Parathyroid adenoma (tissue), 2 donors: ENCODE measurements around the gene ZNF319.

Source experiments
- H2AFZ ChIP-seq: fragments of 300-600 bp; sonication (generic); one replicate; pipeline ENCODE4 v1.7.0; 2017; ENCODE audit warnings: antibody characterized with exemption, mild to moderate bottlenecking
- H3K27ac ChIP-seq: fragments of 300-600 bp; sonication (generic); one replicate; pipeline ENCODE4 v1.7.0; 2017
- H3K27me3 ChIP-seq: fragments of 300-600 bp; sonication (generic); one replicate; pipeline ENCODE4 v1.7.0; 2017; ENCODE audit warnings: low read length; ENCODE audit not compliant: control insufficient read depth, insufficient read depth
- H3K36me3 ChIP-seq: fragments of 300-600 bp; sonication (generic); one replicate; pipeline ENCODE4 v1.7.0; 2017; ENCODE audit warnings: low read length; ENCODE audit not compliant: control insufficient read depth, insufficient read depth
- H3K4me1 ChIP-seq: fragments of 300-600 bp; sonication (generic); one replicate; pipeline ENCODE4 v1.7.0; 2017; ENCODE audit warnings: control low read depth
- H3K4me2 ChIP-seq: fragments of 300-600 bp; sonication (generic); one replicate; pipeline ENCODE4 v1.7.0; 2017; ENCODE audit warnings: low read length
- H3K4me3 ChIP-seq: fragments of 300-600 bp; sonication (generic); one replicate; pipeline ENCODE4 v1.7.0; 2017; ENCODE audit warnings: low read depth, low read length
- H3K79me2 ChIP-seq: fragments of 300-600 bp; sonication (generic); one replicate; pipeline ENCODE4 v1.7.0; 2017; ENCODE audit warnings: control low read depth
- H3K9ac ChIP-seq: fragments of 300-600 bp; sonication (generic); one replicate; pipeline ENCODE4 v1.7.0; 2017; ENCODE audit warnings: mild to moderate bottlenecking
- H3K9me3 ChIP-seq: fragments of 300-600 bp; sonication (generic); one replicate; pipeline ENCODE4 v1.7.0; 2017; ENCODE audit warnings: low read length; ENCODE audit not compliant: control insufficient read depth
- TF ChIP-seq, protein P1 (sequence below): fragments of 300-600 bp; sonication (generic); IDR thresholded peaks from one replicate; pipeline ENCODE4 v1.7.0; 2017; ENCODE audit warnings: antibody characterized with exemption, mild to moderate bottlenecking
- donor health status: primary hyperparathyroidism.

Gene ZNF319

DNA sequence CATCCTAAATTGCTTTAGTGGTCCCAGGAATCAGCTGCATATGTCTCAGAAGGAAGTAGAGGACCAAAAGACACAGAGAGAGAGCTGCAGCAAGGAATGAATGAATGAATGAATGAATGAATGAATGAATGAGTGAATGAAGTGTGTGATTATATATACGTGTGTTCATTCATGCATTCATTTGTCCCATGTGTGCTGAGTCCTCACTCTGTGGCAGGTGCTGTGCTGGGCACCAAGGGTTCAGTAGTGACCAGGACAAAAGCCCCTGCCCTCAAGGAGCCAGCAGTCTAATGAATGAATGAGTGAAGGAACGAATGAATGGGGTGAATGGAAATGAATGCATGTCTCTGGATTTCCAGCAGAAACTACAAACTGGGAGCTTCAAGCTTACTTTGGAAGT is 38.9 kb downstream of the ZNF319 start:
- H3K4me1 ChIP-seq, result no peaks in the 10 kb centered on the region
- H3K4me3 ChIP-seq, result no peak overlapping the region
- H3K27ac ChIP-seq, result no peak overlapping the region
- TF ChIP-seq, protein P1, sequence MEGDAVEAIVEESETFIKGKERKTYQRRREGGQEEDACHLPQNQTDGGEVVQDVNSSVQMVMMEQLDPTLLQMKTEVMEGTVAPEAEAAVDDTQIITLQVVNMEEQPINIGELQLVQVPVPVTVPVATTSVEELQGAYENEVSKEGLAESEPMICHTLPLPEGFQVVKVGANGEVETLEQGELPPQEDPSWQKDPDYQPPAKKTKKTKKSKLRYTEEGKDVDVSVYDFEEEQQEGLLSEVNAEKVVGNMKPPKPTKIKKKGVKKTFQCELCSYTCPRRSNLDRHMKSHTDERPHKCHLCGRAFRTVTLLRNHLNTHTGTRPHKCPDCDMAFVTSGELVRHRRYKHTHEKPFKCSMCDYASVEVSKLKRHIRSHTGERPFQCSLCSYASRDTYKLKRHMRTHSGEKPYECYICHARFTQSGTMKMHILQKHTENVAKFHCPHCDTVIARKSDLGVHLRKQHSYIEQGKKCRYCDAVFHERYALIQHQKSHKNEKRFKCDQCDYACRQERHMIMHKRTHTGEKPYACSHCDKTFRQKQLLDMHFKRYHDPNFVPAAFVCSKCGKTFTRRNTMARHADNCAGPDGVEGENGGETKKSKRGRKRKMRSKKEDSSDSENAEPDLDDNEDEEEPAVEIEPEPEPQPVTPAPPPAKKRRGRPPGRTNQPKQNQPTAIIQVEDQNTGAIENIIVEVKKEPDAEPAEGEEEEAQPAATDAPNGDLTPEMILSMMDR, result no peak
- H3K36me3 ChIP-seq, result no peaks in the 10 kb centered on the region
- H3K9ac ChIP-seq, result no peak overlapping the region
- H3K4me2 ChIP-seq, result no peak overlapping the region
- no peaks in the 10 kb centered on the region for H3K9me3 ChIP-seq
- no peaks in the 10 kb centered on the region for H3K79me2 ChIP-seq
- no peaks in the 10 kb centered on the region for H3K27me3 ChIP-seq
- no peak overlapping the region for H2AFZ ChIP-seq

DNA sequence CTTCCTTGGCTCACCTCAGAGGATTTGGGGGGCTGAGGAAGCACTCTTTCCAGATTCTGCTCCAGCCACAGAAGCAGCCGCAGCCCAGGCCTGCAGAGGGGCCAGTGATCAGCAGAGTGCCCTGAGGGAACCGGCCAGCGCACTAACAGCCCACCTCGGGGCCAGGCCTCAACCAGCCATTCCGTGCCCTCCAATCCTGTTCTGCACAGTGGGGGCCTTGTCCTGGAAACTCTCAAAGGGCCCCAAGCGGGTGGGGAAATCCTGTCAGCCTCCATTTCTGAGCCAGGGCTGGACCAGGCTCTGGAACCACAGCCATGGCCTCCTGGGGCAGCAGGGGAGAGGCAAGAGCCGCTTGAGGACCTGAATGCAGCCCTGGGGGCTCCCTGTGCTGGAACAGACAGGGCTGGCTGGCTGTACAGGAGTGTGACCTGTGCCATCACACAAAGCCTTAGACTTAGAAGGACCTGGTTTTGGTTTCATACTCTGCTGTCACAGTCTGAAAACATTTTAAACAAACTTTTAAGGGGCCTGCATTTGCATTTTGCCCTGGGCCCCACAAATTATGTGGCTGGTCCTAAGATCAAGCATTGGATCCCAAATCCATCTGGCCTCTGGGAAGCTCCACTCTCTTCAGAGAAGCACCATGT is 39.5 kb downstream of the ZNF319 start:
- Histone ChIP-seq H3K27me3 (no peaks in the 10 kb centered on the region), H3K36me3 (no peaks in the 10 kb centered on the region), H3K4me1 (no peaks in the 10 kb centered on the region), H3K4me2 (no peak overlapping the region), H2AFZ (no peak overlapping the region), H3K9me3 (no peaks in the 10 kb centered on the region), H3K79me2 (no peaks in the 10 kb centered on the region), H3K4me3 (no peak overlapping the region), H3K27ac (no peak overlapping the region), H3K9ac (no peak overlapping the region)
- TF ChIP-seq, protein P1, result no peak

DNA sequence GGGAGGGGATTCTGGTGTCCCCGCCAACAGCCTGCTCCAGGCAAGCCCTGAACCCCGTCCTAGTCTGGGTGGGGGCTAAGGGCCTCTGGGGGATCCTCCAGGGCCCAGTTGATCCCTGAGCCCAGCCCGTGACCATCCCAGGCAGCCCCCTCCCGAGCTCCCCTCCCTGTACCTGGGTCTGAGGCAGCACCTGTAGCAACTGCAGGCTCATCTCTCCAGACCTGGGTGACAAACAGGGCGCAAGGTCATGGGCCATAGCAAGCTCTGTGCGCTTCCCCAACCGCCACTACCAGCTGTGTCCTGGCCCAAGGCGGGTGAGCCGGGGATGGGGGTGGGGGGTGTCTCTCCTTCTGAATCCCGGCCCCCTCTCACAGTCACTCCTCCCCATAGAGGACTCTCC is 40.2 kb downstream of the ZNF319 start:
- Histone ChIP-seq H3K79me2 (no peaks in the 10 kb centered on the region), H3K27me3 (no peaks in the 10 kb centered on the region), H3K4me3 (no peak overlapping the region), H3K27ac (no peak overlapping the region), H3K36me3 (no peaks in the 10 kb centered on the region), H2AFZ (no peak overlapping the region), H3K4me1 (no peaks in the 10 kb centered on the region), H3K4me2 (no peak overlapping the region), H3K9me3 (no peaks in the 10 kb centered on the region), H3K9ac (no peak overlapping the region)
- TF ChIP-seq, protein P1, result no peak

DNA sequence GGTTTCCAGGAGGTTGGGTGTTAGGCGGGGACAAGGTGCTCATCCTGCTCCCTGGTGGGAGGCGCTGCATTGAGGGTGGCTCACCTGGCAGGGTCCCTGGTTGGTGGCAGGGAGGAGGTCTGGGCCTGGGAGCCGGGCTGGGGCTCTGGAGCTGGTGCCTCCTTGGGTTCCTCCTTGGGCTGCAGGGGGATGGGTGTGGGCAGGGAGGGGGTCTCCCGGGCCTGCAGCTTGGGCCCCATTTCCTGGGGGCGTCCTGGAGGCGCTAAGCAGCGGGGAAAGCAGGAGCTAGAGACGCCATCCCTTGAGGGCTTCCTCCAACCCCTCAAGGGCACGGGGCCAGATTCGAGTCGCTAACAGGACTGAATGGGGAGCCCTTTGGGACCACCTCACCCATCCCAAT is 40.7 kb downstream of the ZNF319 start:
- TF ChIP-seq, protein P1, result no peak
- no peak overlapping the region for H3K27ac ChIP-seq
- no peak overlapping the region for H3K9ac ChIP-seq

DNA sequence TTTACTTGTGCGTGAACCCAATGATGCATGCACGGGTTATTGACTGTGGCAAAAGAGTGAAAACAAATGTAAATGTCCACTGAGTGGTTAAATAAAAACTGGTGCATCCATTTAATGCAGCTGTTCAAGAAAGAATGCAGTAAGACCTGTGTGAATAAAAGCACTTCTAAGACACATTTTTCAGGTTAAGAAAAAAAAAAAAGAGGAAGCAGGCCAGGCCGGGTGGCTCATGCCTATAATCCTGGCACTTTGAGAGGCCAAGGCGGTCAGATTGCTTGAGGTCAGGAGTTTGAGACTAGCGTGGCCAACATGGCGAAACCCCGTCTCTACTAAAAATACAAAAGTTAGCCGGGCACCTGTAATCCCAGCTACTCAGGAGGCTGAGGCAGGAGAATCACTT is 41.4 kb downstream of the ZNF319 start:
- H3K27me3 ChIP-seq, result no peaks in the 10 kb centered on the region
- H3K9ac ChIP-seq, result no peak overlapping the region
- no peak overlapping the region for H2AFZ ChIP-seq
- no peak overlapping the region for H3K4me3 ChIP-seq
- H3K4me1 ChIP-seq, result no peaks in the 10 kb centered on the region
- TF ChIP-seq, protein P1, result no peak
- H3K79me2 ChIP-seq, result no peaks in the 10 kb centered on the region
- H3K27ac ChIP-seq, result no peak overlapping the region
- no peaks in the 10 kb centered on the region for H3K9me3 ChIP-seq
- no peak overlapping the region for H3K4me2 ChIP-seq
- H3K36me3 ChIP-seq, result no peaks in the 10 kb centered on the region

More for the DNA sequence above, 40.7 kb downstream of the ZNF319 start:
- Histone ChIP-seq H3K4me3 (no peak overlapping the region), H3K36me3 (no peaks in the 10 kb centered on the region), H3K27me3 (no peaks in the 10 kb centered on the region), H3K4me2 (no peak overlapping the region), H3K4me1 (no peaks in the 10 kb centered on the region), H3K79me2 (no peaks in the 10 kb centered on the region), H3K9me3 (no peaks in the 10 kb centered on the region), H2AFZ (no peak overlapping the region)
